Fibroblast of skin of left quadriceps (primary cell): ENCODE measurements around the gene NISCH.

Experiments used
- DNase-seq, 2 experiments: peaks; one replicate each; pipeline ENCODE4 v3.0.0-alpha.2; 2013; ENCODE audit warnings: low read depth in 2 of 2

NISCH gene

DNA sequence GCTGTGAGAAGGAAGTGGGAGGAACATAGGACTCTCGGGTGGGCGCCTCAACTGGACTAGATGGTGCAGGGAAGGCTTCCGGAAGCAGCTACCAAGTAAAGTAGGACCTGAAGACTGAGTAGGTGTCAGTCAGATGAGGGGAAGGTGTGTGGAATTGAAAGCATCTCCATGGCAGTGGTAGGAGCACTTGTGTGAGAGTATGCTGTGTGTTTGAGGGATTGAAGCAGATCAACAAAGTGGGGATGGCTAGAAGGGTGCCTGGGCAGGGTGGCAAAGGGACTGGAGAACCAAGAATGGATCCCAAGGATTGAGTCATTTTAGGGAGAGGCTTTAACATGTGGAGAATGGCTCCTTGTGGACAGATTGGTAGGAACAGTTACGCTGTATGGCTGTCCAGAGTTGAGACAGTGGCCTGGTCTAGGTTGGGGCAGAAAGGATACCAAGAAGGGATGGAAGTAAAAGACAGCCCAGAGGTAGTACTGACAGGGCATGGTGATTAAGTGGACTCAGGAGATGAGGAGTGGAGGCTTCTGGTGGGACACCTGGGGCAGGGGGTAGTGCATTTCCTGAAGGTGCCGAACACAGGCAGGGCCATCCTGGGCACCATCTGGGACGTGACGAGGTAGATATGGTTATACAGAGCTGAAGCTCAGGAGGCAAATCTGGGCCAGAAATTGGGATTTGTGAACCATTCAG lies 82.5 kb downstream of the NISCH start:
- DNase-seq, result no peak

DNA sequence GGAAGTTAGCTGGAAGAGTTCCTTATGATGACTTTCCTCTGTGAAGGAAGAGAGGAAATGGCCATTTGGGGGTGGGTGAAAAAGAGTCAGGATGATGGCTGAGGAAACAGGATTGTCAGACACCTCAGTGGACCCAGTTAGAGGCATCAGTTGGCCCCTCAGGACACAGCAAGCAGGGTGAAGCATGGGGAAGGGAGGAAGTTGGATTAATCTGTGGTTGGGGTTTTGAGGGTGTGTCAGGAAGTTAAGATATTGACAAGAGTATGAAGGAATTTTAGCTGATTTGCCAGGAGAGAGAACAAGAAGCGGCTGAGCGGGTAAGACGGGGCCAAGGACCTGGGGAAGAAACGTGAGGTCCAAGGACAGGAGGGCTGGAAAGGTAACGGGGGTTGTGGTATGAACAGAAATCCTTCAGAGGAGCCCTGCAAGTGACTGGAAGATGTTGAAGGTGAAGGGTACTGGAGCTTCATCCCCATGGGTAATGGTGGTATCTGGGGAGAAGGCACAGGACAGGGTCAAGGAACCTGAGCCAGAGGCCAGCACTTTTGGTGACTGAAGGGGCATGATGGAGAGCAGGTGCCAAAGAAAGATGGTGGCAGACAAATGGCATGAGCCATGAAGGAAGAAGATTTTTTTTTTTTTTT lies 83.7 kb downstream of the NISCH start:
- no peak for DNase-seq

DNA sequence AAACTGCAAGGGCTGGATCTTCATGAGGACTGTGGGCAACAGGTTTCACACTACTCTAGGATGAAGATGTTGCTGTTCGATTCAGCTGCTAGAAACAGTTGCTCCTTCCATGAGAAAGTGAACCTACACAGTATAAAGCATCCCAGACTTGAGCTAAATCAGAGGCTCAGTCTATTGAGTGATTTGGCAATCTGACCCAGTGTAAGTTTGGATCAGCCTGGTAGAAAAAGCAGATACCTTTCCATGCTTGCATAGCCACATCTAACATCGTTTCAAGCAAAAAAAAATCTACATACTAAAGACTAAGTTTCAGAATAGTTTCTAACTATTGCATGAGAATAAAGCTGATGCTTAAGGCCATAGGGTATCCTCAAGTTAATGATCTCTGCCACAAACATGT lies 85.6 kb downstream of the NISCH start:
- no peak for DNase-seq
